Activated CD4-positive, alpha-beta memory T cell treated with anti-CD3 and anti-CD28 coated beads for 36 hours (primary cell): ENCODE data around the gene HOXA4. TPM values are rescaled to one million over a fixed set of nuclear protein-coding genes. Genes with fewer than 3 reads are reported as not detected.

Experiments used
- CTCF ChIA-PET: fragments of 350-600 bp; sonication (Branson Sonifier 250); formaldehyde crosslinking; loops from one replicate; lab custom pipeline; 2021; ENCODE audit warnings: antibody characterized with exemption, inconsistent platforms; lab: Charles Lee
- POLR2A ChIA-PET: fragments of 350-600 bp; sonication (Branson Sonifier 250); formaldehyde crosslinking; loops from one replicate; lab custom pipeline; 2021; ENCODE audit warnings: antibody characterized with exemption; lab: Charles Lee
- DNase-seq: peaks from one replicate; pipeline ENCODE4 v3.0.0-alpha.2; 2020
- H3K27ac Mint-ChIP-seq: one replicate; pipeline ENCODE4 v1.8.0; 2021; ENCODE audit warnings: mixed read lengths
- H3K27me3 Mint-ChIP-seq: one replicate; pipeline ENCODE4 v1.8.0; 2021; ENCODE audit warnings: mixed read lengths
- H3K36me3 Mint-ChIP-seq: one replicate; pipeline ENCODE4 v1.8.0; 2021; ENCODE audit warnings: mixed read lengths
- H3K4me1 Mint-ChIP-seq: one replicate; pipeline ENCODE4 v1.8.0; 2021; ENCODE audit warnings: low read depth, mixed read lengths
- H3K4me3 Mint-ChIP-seq: one replicate; pipeline ENCODE4 v1.8.0; 2021; ENCODE audit warnings: mild to moderate bottlenecking, mixed read lengths
- H3K9me3 Mint-ChIP-seq: one replicate; pipeline ENCODE4 v1.8.0; 2021; ENCODE audit warnings: mixed read lengths
- intact Hi-C: fragments of 100-400 bp; cut with micrococcal nuclease; formaldehyde crosslinking; loops from one replicate; pipeline ENCODE4 v1.15.1; 2023
- total RNA-seq, 2 experiments: library from RNA; stranded (reverse); gene quantifications; one replicate each; pipeline ENCODE4 v1.2.3, GENCODE V29; 2021

Gene HOXA4
- total RNA-seq, 2 experiments from 2014 or later, result not detected

GRCh38 chr7:27113991-27114769, 16.4 kb downstream of the HOXA4 start:
- intact Hi-C loops, result no loop called here
- ChIA-PET POLR2A (no interaction called here), CTCF (no interaction called here)
- Mint-ChIP-seq H3K4me1 (no peaks in the 10 kb centered on the region), H3K9me3 (no peaks in the 10 kb centered on the region), H3K36me3 (no peaks in the 10 kb centered on the region), H3K27me3 (peaks cover 6% of the 10 kb centered on the region), H3K4me3 (no peak overlapping the region), H3K27ac (no peak overlapping the region)
- no peak for DNase-seq

- Mint-ChIP-seq H3K9me3 (no peaks in the 10 kb centered on the region), H3K4me3 (no peak overlapping the region), H3K27me3 (peaks cover 6% of the 10 kb centered on the region), H3K27ac (no peak overlapping the region), H3K4me1 (no peaks in the 10 kb centered on the region), H3K36me3 (no peaks in the 10 kb centered on the region)
- DNase-seq, result no peak
- intact Hi-C loops, result no loop called here
- ChIA-PET CTCF (no interaction called here), POLR2A (no interaction called here)
Observed at GRCh38 chr7:27112955-27113949, 17.3 kb downstream of the HOXA4 start.

GRCh38 chr7:27112361-27112760, 18.2 kb downstream of the HOXA4 start:
- Mint-ChIP-seq H3K9me3 (no peaks in the 10 kb centered on the region), H3K27ac (no peak overlapping the region), H3K4me3 (no peak overlapping the region), H3K4me1 (no peaks in the 10 kb centered on the region), H3K36me3 (no peaks in the 10 kb centered on the region), H3K27me3 (peaks cover 6% of the 10 kb centered on the region)
- DNase-seq, result no peak
- POLR2A ChIA-PET, result no interaction called here
- CTCF ChIA-PET, result no interaction called here
- intact Hi-C loops, result no loop called here

GRCh38 chr7:27111751-27112277, 18.7 kb downstream of the HOXA4 start:
- Mint-ChIP-seq H3K36me3 (no peaks in the 10 kb centered on the region), H3K27ac (no peak overlapping the region), H3K9me3 (no peaks in the 10 kb centered on the region), H3K4me1 (no peaks in the 10 kb centered on the region), H3K27me3 (peaks cover 6% of the 10 kb centered on the region), H3K4me3 (no peak overlapping the region)
- ChIA-PET CTCF (no interaction called here), POLR2A (no interaction called here)
- no peak for DNase-seq
- intact Hi-C loops, result no loop called here

- POLR2A ChIA-PET, result no interaction called here
- intact Hi-C loops, result no loop called here
Observed at GRCh38 chr7:27111042-27111750, 19.4 kb downstream of the HOXA4 start.

GRCh38 chr7:27110186-27111031, 20.1 kb downstream of the HOXA4 start:
- intact Hi-C loops, result no loop called here
- Mint-ChIP-seq H3K27ac (no peak overlapping the region), H3K4me3 (no peak overlapping the region), H3K9me3 (no peaks in the 10 kb centered on the region), H3K4me1 (no peaks in the 10 kb centered on the region), H3K36me3 (no peaks in the 10 kb centered on the region), H3K27me3 (peaks cover 6% of the 10 kb centered on the region)
- CTCF ChIA-PET, result no interaction called here
- POLR2A ChIA-PET, result no interaction called here
- DNase-seq, result no peak

More at GRCh38 chr7:27111042-27111750, 19.4 kb downstream of the HOXA4 start:
- no peak for DNase-seq
- Mint-ChIP-seq H3K4me3 (no peak overlapping the region), H3K27ac (no peak overlapping the region), H3K36me3 (no peaks in the 10 kb centered on the region), H3K9me3 (no peaks in the 10 kb centered on the region), H3K4me1 (no peaks in the 10 kb centered on the region), H3K27me3 (peaks cover 6% of the 10 kb centered on the region)
- CTCF ChIA-PET, result no interaction called here

GRCh38 chr7:27109466-27110185, 20.9 kb downstream of the HOXA4 start:
- H3K27me3 Mint-ChIP-seq, result peaks cover 8% of the 10 kb centered on the region

GRCh38 chr7:27108390-27109127, 22.0 kb downstream of the HOXA4 start:
- ChIA-PET CTCF (no interaction called here), POLR2A (no interaction called here)
- no peak for DNase-seq
- Mint-ChIP-seq H3K4me1 (peaks cover 4% of the 10 kb centered on the region), H3K27me3 (peaks cover 12% of the 10 kb centered on the region), H3K9me3 (no peaks in the 10 kb centered on the region), H3K4me3 (no peak overlapping the region), H3K27ac (no peak overlapping the region), H3K36me3 (peaks cover 2% of the 10 kb centered on the region)
- intact Hi-C loops, result no loop called here

More at GRCh38 chr7:27109466-27110185, 20.9 kb downstream of the HOXA4 start:
- no peaks in the 10 kb centered on the region for H3K4me1 Mint-ChIP-seq
- H3K27ac Mint-ChIP-seq, result no peak overlapping the region
- intact Hi-C loops, result no loop called here
- H3K9me3 Mint-ChIP-seq, result no peaks in the 10 kb centered on the region
- no peak overlapping the region for H3K4me3 Mint-ChIP-seq
- no peaks in the 10 kb centered on the region for H3K36me3 Mint-ChIP-seq
- ChIA-PET CTCF (interaction anchor here (0.6 kb wide), 1 partner anchor 51 kb away, joined by 3 read pairs; no protein-coding TSS in a partner anchor), POLR2A (no interaction called here)
- DNase-seq, result no peak

- Mint-ChIP-seq H3K27ac (no peak overlapping the region), H3K4me1 (peaks cover 9% of the 10 kb centered on the region), H3K9me3 (no peaks in the 10 kb centered on the region), H3K27me3 (peaks cover 21% of the 10 kb centered on the region), H3K4me3 (no peak overlapping the region), H3K36me3 (peaks cover 2% of the 10 kb centered on the region)
- intact Hi-C loops, result no loop called here
- ChIA-PET POLR2A (no interaction called here), CTCF (no interaction called here)
- DNase-seq, result no peak
Observed at GRCh38 chr7:27107391-27108381, 22.9 kb downstream of the HOXA4 start.
